ENCODE results near the gene YJEFN3.

- no peak for TF ChIP-seq EZH2 (IDR thresholded peaks at IDR 0.05; ENCODE audit: borderline replicate concordance, low read length)
- TF ChIP-seq CTCF (IDR thresholded peaks at IDR 0.05; ENCODE audit: low read length), result no peak
Observed at GRCh38 chr19:19568802-19569756, 40.4 kb downstream of the YJEFN3 start.

All from OCI-LY1 (cell line).